NB4 (cell line): ENCODE results near the gene CRIP1.

ENCODE experiments used
- DNase-seq: peaks from one replicate; pipeline ENCODE4 v3.0.0; 2010; ENCODE audit warnings: low read depth
- H3K4me3 ChIP-seq: one replicate; pipeline ENCODE4 v1.5.1; 2011; ENCODE audit warnings: mild to moderate bottlenecking, low read depth, low read length, moderate library complexity
- CTCF ChIP-seq: IDR thresholded peaks from one replicate; pipeline ENCODE4 v1.5.1; 2012; ENCODE audit warnings: low read depth, low read length
- MAX ChIP-seq: IDR thresholded peaks from 2 replicates; pipeline ENCODE4 v1.6.1; 2011; ENCODE audit warnings: low read depth, low read length
- MYC ChIP-seq: IDR thresholded peaks from 2 replicates; pipeline ENCODE4 v1.6.1; 2011; ENCODE audit warnings: low read depth, low read length
- POLR2A ChIP-seq: IDR thresholded peaks from 2 replicates; pipeline ENCODE4 v1.6.1; 2011; ENCODE audit warnings: mild to moderate bottlenecking; ENCODE audit not compliant: insufficient read length; ENCODE audit errors: extremely low read depth

CRIP1 gene

GRCh38 chr14:105455086-105455640 lies 31.5 kb upstream of the CRIP1 start:
- no peak for DNase-seq
- no peak for TF ChIP-seq CTCF
- TF ChIP-seq POLR2A, result no peak
- no peak overlapping the region for H3K4me3 ChIP-seq

- no peak overlapping the region for H3K4me3 ChIP-seq
- TF ChIP-seq MYC, result no peak
- no peak for TF ChIP-seq CTCF
- no peak for TF ChIP-seq MAX
- TF ChIP-seq POLR2A, result no peak
- no peak for DNase-seq
These were observed 30.7 kb upstream of the CRIP1 start for GRCh38 chr14:105455766-105456660.

- no peak for DNase-seq
- no peak overlapping the region for H3K4me3 ChIP-seq
- TF ChIP-seq MYC (no peak), CTCF (no peak)
These were observed 29.7 kb upstream of the CRIP1 start for GRCh38 chr14:105456736-105457617.

GRCh38 chr14:105458010-105458409 lies 28.7 kb upstream of the CRIP1 start:
- H3K4me3 ChIP-seq, result no peak overlapping the region
- no peak for DNase-seq
- TF ChIP-seq CTCF (no peak), POLR2A (no peak), MYC (no peak), MAX (no peak)

GRCh38 chr14:105458571-105458970 lies 28.1 kb upstream of the CRIP1 start:
- TF ChIP-seq MYC, result no peak
- TF ChIP-seq POLR2A, result no peak
- no peak for TF ChIP-seq CTCF
- no peak for TF ChIP-seq MAX

More at GRCh38 chr14:105458571-105458970, 28.1 kb upstream of the CRIP1 start:
- H3K4me3 ChIP-seq, result no peak overlapping the region
- DNase-seq, result no peak
